Measurements from ENCODE around the gene VPS51. TPM values are rescaled to one million over a fixed set of nuclear protein-coding genes. Genes with fewer than 3 reads are reported as not detected.

The VPS51 gene
- total and polyA plus RNA-seq, 10 of the 15 experiments (the other 5 are each of a cell fraction or from before 2014, with no cell fraction given): 1.5 to 279 (median 53.2) TPM

- TF ChIP-seq ZNF217 (IDR thresholded peaks at IDR 0.05) (0 out of 2 replicates have a peak, but pooled peaks have one; percentile 62), YY1 (IDR thresholded peaks at IDR 0.05; ENCODE audit: low read depth, low read length) (peak; percentile 53; the same call in 1 of the 2 replicates), BACH1 (IDR thresholded peaks at IDR 0.05; ENCODE audit: borderline replicate concordance) (peak; percentile 99), RELA (IDR thresholded peaks at IDR 0.05; ENCODE audit: borderline replicate concordance, partially characterized antibody) (no peak), ZNF687 (IDR thresholded peaks at IDR 0.05) (peak; percentile 35; the same call in 1 of the 2 replicates), TCF3 (IDR thresholded peaks at IDR 0.05; ENCODE audit: borderline replicate concordance, insufficient read depth, low read depth, low read length) (0 out of 2 replicates have a peak, but pooled peaks have one; percentile 23), ZZZ3 (IDR thresholded peaks at IDR 0.05; ENCODE audit: control insufficient read depth, insufficient read length, low read depth) (no peak), IKZF1 (conservative IDR thresholded peaks at IDR 0.05) (peak; percentile 13; the same call in 1 of the 2 replicates), SREBF2 (IDR thresholded peaks at IDR 0.05; ENCODE audit: low read length) (no peak), GATAD2B (conservative IDR thresholded peaks at IDR 0.05; ENCODE audit: low read depth) (peak; percentile 95)
Measured at GRCh38 chr11:65112546-65113360, 16.7 kb downstream of the VPS51 start (continued).

All from GM12878 (cell line).